Stimulated activated CD8-positive, alpha-beta memory T cell treated with anti-CD3 and anti-CD28 coated beads, Interleukin-12 subunit alpha, Interleukin-12 subunit beta, amount 100 ng/mL, for 24 hours (primary cell): ENCODE results near the gene SLC25A22.

Experiments used
- DNase-seq: peaks from one replicate; pipeline ENCODE4 v3.0.0-alpha.2; 2020; ENCODE audit errors: extremely low read depth

SLC25A22 gene

DNA sequence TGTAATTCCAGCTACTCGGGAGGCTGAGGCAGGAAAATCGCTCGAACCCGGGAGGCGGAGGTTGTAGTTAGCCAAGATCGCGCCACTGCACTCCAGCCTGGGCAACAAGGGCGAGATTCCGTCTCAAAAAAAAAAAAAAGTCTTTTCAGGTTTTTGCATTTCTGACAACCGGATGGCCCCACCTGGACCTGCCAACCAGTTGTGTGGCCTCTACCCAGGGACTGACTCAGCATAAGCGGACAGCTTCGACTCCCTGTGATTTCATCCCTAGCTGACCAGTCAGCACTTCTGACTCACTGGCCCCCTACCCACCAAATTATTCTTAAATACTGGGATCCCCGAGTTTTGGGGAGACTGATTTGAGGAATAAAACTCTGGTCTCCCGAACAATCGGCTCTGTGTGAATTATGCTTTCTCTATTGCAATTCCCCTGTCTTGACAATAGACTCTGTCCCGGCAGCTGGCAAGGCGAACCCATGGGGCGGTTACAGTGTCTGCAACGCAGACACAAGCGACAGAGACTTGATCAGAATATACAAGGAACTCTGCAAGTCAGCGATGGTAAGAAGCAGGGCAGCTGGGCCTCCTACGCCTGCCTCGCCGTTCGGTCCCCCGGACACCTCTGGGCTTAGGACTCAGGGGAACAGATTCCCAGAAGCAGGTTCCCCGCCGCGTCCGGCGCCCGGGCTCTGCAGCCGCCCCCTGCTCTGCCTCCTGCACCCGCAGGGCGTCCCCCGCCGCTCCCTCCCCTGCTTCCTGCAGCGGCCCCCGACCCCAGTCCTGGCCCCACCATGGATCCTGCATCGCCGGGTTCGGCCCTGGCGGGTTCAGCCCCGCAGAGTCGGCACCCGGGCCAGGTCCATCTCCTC lies 51.6 kb downstream of the SLC25A22 start:
- no peak for DNase-seq

DNA sequence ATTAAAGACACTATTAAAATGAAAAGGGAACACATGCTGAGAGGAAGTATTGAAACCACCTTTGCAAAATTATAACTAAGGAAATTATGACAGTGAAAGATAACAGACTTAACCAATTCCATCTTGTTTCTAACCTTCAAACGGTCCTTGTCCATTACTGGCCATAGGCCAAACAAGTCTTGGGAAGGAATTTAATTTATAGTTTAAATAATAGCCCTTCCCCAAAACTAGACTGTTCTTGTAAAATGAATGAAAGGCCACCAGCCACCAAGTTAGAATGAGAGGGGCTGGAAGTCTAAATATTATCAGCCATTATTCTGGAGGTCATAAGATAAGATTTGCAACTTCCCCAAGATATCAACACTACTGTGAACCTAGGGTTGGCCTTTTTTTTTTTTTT lies 52.7 kb downstream of the SLC25A22 start:
- no peak for DNase-seq

DNA sequence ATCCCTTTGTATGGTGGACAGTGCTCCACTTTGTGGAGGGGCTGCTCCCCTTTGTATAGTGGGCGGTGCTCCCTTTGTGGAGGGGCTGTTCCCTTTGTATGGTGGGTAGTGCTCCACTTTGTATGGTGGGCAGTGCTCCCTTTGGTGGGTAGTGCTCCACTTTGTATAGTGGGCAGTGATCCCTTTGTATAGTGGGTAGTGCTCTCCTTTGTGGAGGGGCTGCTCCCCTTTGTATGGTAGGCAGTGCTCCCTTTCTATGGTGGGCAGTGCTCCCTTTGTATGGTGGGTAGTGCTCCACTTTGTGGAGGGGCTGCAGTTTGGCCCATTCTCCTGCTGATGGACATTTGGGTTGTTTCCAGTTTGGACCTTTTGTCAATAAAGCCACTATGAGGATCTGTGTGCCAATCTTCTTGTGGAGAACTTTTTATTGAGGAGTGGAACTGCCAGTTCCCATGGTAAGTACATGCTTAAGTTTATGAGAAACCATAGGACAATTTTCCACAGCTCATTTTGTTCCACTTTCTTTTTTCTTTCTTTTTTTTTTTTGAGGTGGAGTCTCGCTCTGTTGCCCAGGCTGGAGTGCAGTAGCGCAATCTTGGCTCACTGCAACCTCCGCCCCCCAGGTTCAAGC lies 55.4 kb downstream of the SLC25A22 start:
- no peak for DNase-seq

DNA sequence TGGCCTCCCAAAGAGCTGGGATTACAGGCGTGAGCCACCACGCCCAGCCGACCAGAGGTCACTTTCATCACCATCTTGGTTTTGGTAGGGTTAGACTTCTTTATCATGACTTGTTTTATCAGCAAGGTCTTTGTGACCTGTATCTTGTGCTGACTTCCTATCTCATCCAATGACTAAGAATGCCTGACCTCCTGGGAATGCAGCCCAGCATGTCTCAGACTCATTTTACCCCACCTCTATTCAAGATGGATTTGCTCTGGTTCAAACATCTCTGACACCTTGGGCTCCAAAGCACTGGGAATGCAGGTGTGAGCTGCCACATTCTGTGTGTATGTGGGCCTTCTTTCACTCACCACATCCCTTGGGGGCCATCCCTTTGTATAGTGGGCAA lies 55.9 kb downstream of the SLC25A22 start:
- DNase-seq: no peak
